GM23338 (cell line): Measurements from ENCODE around the gene PCSK6. TPM values are rescaled to one million over a fixed set of nuclear protein-coding genes. Genes with fewer than 3 reads are reported as not detected.

Experiments
- ATAC-seq: fragments of 200-7000 bp; cut with Tn5 transposase; 3 replicates; pipeline ENCODE4 v1.9.1; 2020
- DNase-seq: peaks from one replicate; pipeline ENCODE4 v3.0.0-alpha.2; 2015; ENCODE audit warnings: low spot score
- H2AFZ ChIP-seq: fragments of 200-600 bp; sonication (generic); 2 replicates; pipeline ENCODE4 v1.8.0; 2016; ENCODE audit warnings: antibody characterized with exemption, mild to moderate bottlenecking, moderate library complexity
- H3F3A ChIP-seq: fragments of 200-600 bp; sonication (generic); replicated peaks from 2 replicates; pipeline ENCODE4 v1.8.0; 2017; ENCODE audit warnings: antibody characterized with exemption, mixed run types, low read depth
- H3K27ac ChIP-seq: fragments of 200-600 bp; sonication (generic); 2 replicates; pipeline ENCODE4 v1.6.1; 2016; ENCODE audit warnings: low read depth
- H3K27me3 ChIP-seq: fragments of 200-600 bp; sonication (generic); 2 replicates; pipeline ENCODE4 v1.8.0; 2016; ENCODE audit warnings: mild to moderate bottlenecking, mixed run types, moderate library complexity; ENCODE audit not compliant: insufficient read depth
- H3K36me3 ChIP-seq: fragments of 200-600 bp; sonication (generic); 2 replicates; pipeline ENCODE4 v1.8.0; 2016; ENCODE audit warnings: mild to moderate bottlenecking; ENCODE audit not compliant: insufficient read depth
- H3K4me1 ChIP-seq: fragments of 200-600 bp; sonication (generic); 2 replicates; pipeline ENCODE4 v1.8.0; 2016; ENCODE audit warnings: mild to moderate bottlenecking, moderate library complexity; ENCODE audit not compliant: insufficient read depth
- H3K4me2 ChIP-seq: fragments of 200-600 bp; sonication (generic); 2 replicates; pipeline ENCODE4 v1.7.1; 2017; ENCODE audit warnings: mixed run types
- H3K4me3 ChIP-seq: fragments of 200-600 bp; sonication (generic); 2 replicates; pipeline ENCODE4 v1.6.1; 2016; ENCODE audit warnings: mixed run types
- H3K79me2 ChIP-seq: fragments of 200-600 bp; sonication (generic); replicated peaks from 2 replicates; pipeline ENCODE4 v1.8.0; 2017; ENCODE audit warnings: mild to moderate bottlenecking; ENCODE audit not compliant: insufficient read depth
- H3K9me2 ChIP-seq: fragments of 200-600 bp; sonication (generic); 2 replicates; pipeline ENCODE4 v1.8.0; 2017; ENCODE audit not compliant: insufficient read depth
- H4K20me1 ChIP-seq: fragments of 200-600 bp; sonication (generic); replicated peaks from 2 replicates; pipeline ENCODE4 v1.8.0; 2017; ENCODE audit warnings: mild to moderate bottlenecking; ENCODE audit not compliant: insufficient read depth
- H3K27ac Mint-ChIP-seq: 2 replicates; pipeline ENCODE4 v1.8.0; 2020; ENCODE audit warnings: inconsistent platforms, mild to moderate bottlenecking, moderate library complexity, mixed read lengths
- H3K27me3 Mint-ChIP-seq: 3 replicates; pipeline ENCODE4 v1.8.0; 2022; ENCODE audit warnings: low read depth, mild to moderate bottlenecking, moderate library complexity, mixed read lengths, inconsistent platforms; ENCODE audit not compliant: insufficient read depth, poor library complexity
- H3K36me3 Mint-ChIP-seq: 3 replicates; pipeline ENCODE4 v1.8.0; 2021; ENCODE audit warnings: low read depth, mild to moderate bottlenecking, inconsistent platforms, moderate library complexity, mixed read lengths
- H3K4me1 Mint-ChIP-seq: 3 replicates; pipeline ENCODE4 v1.8.0; 2020; ENCODE audit warnings: mild to moderate bottlenecking, inconsistent platforms, mixed read lengths
- H3K4me3 Mint-ChIP-seq: 3 replicates; pipeline ENCODE4 v1.8.0; 2021; ENCODE audit warnings: moderate library complexity, mild to moderate bottlenecking, inconsistent platforms, mixed read lengths
- H3K9me3 Mint-ChIP-seq: 3 replicates; pipeline ENCODE4 v1.8.0; 2020; ENCODE audit warnings: moderate library complexity, mild to moderate bottlenecking, inconsistent platforms, mixed read lengths
- CREB1 ChIP-seq: fragments of 250-450 bp; sonication (Bioruptor Pico); IDR thresholded peaks from 2 replicates; pipeline ENCODE4 v1.5.0; 2020; ENCODE audit warnings: low read depth, mild to moderate bottlenecking, moderate library complexity
- EZH2 ChIP-seq: fragments of 200-600 bp; sonication (generic); IDR thresholded peaks from one replicate; pipeline ENCODE4 v1.8.0; 2017; ENCODE audit warnings: antibody characterized with exemption, mild to moderate bottlenecking, low read depth; ENCODE audit not compliant: unreplicated experiment
- EZH2phosphoT487 ChIP-seq: fragments of 200-600 bp; sonication (generic); IDR thresholded peaks from one replicate; pipeline ENCODE4 v1.8.1; 2018; ENCODE audit warnings: antibody characterized with exemption; ENCODE audit not compliant: unreplicated experiment
- JUNB ChIP-seq: IDR thresholded peaks from one replicate; pipeline ENCODE4 v1.6.1; 2016; ENCODE audit warnings: antibody characterized with exemption; ENCODE audit not compliant: unreplicated experiment
- NANOG ChIP-seq: IDR thresholded peaks from 2 replicates; pipeline ENCODE4 v1.6.1; 2016; ENCODE audit warnings: antibody characterized with exemption, borderline replicate concordance
- POLR2AphosphoS5 ChIP-seq: IDR thresholded peaks from 2 replicates; pipeline ENCODE4 v1.6.1; 2016; ENCODE audit warnings: antibody characterized with exemption, low read depth
- STAT1 ChIP-seq: IDR thresholded peaks from one replicate; pipeline ENCODE4 v1.6.1; 2016; ENCODE audit warnings: antibody characterized with exemption; ENCODE audit not compliant: unreplicated experiment
- ZNF114 ChIP-seq: fragments of 250-450 bp; sonication (Bioruptor Pico); IDR thresholded peaks from 2 replicates; pipeline ENCODE4 v1.5.0; 2020; ENCODE audit warnings: mild to moderate bottlenecking, moderate library complexity
- ZNF331 ChIP-seq: fragments of 250-450 bp; sonication (Bioruptor Pico); IDR thresholded peaks from 2 replicates; pipeline ENCODE4 v1.5.0; 2020; ENCODE audit warnings: low read depth, mild to moderate bottlenecking, moderate library complexity
- polyA plus RNA-seq: library from polyadenylated mRNA; unstranded; fragments of >200 nt; fragmentation: Nextera tagmentation; extraction: Ambion mirVana; gene quantifications from 2 replicates; pipeline ENCODE4 v1.2.1, GENCODE V29; 2016
- total RNA-seq: library from RNA; depleted of rRNA; stranded (reverse); fragments of >200 nt; shearing (Covaris generic); gene quantifications from 2 replicates; pipeline ENCODE4 v1.2.3, GENCODE V29; 2014
- TF ChIP-seq, protein P1 (sequence below): IDR thresholded peaks from 2 replicates; pipeline ENCODE4 v1.6.1; 2016; ENCODE audit warnings: antibody characterized with exemption
- TF ChIP-seq, protein P2 (sequence below), 2 experiments: fragments of 200-600 bp in 1 of 2; sonication (generic) in 1 of 2; conservative IDR thresholded peaks; 2 replicates each; pipeline versions ENCODE4 v1.5.1 to v1.6.1; 2016 to 2017; ENCODE audit warnings: antibody characterized with exemption in 2 of 2, low read depth in 2 of 2, mild to moderate bottlenecking in 2 of 2, moderate library complexity in 1 of 2
- TF ChIP-seq, protein P3 (sequence below): fragments of 250-450 bp; sonication (Bioruptor Pico); IDR thresholded peaks from 2 replicates; pipeline ENCODE4 v1.5.0; 2020; ENCODE audit warnings: mild to moderate bottlenecking, moderate library complexity
- TF ChIP-seq, protein P4 (sequence below): IDR thresholded peaks from one replicate; pipeline ENCODE4 v1.6.1; 2018; ENCODE audit warnings: antibody characterized with exemption; ENCODE audit not compliant: unreplicated experiment

The PCSK6 gene
- total and polyA plus RNA-seq, 2 experiments from 2014 or later = 1.7 to 6.7 TPM

DNA sequence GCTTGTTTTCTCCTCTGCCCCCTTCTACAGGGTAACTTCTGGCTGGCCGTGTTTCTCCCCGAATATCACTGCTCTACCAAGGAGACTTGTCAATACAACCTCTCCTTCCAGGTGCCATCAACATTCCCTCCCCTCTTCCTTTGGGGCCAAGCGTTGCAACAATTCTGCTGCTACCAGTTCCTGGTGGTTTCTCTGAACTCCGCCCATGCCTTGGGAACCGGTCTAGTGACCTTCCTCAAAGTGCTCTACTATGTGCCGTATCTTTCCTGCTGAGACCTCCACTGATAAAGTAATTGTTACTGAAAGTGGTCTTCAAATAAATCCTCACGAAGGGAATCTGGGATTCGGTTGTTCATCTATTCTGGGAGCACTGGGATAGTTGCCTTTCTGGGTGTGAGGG is 26.2 kb downstream of the PCSK6 start:
- Mint-ChIP-seq H3K27me3 (peaks cover 2% of the 10 kb centered on the region), H3K9me3 (no peaks in the 10 kb centered on the region), H3K36me3 (no peaks in the 10 kb centered on the region), H3K27ac (no peak overlapping the region), H3K4me3 (no peak overlapping the region), H3K4me1 (peaks cover 5% of the 10 kb centered on the region; the same call in 2 of the 3 replicates)
- Histone ChIP-seq H4K20me1 (no peaks in the 10 kb centered on the region), H3K9me2 (no peaks in the 10 kb centered on the region), H3K27ac (no peak overlapping the region), H3K36me3 (no peaks in the 10 kb centered on the region; the same call in 1 of the 2 replicates), H3K4me2 (no peak overlapping the region), H3K4me3 (no peak overlapping the region), H3K27me3 (no peaks in the 10 kb centered on the region), H3F3A (no peaks in the 10 kb centered on the region), H3K4me1 (no peaks in the 10 kb centered on the region), H2AFZ (no peak overlapping the region), H3K79me2 (no peaks in the 10 kb centered on the region)
- peak; percentile 45; the same call in 1 of the 3 replicates for ATAC-seq
- TF ChIP-seq EZH2 = no peak
- no peak for TF ChIP-seq STAT1
- TF ChIP-seq NANOG = no peak
- no peak for TF ChIP-seq ZNF331 (CRISPR knock-in tag)
- TF ChIP-seq ZNF114 (CRISPR knock-in tag) = no peak
- TF ChIP-seq, protein P1, sequence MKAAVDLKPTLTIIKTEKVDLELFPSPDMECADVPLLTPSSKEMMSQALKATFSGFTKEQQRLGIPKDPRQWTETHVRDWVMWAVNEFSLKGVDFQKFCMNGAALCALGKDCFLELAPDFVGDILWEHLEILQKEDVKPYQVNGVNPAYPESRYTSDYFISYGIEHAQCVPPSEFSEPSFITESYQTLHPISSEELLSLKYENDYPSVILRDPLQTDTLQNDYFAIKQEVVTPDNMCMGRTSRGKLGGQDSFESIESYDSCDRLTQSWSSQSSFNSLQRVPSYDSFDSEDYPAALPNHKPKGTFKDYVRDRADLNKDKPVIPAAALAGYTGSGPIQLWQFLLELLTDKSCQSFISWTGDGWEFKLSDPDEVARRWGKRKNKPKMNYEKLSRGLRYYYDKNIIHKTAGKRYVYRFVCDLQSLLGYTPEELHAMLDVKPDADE = no peak
- TF ChIP-seq, protein P2, sequence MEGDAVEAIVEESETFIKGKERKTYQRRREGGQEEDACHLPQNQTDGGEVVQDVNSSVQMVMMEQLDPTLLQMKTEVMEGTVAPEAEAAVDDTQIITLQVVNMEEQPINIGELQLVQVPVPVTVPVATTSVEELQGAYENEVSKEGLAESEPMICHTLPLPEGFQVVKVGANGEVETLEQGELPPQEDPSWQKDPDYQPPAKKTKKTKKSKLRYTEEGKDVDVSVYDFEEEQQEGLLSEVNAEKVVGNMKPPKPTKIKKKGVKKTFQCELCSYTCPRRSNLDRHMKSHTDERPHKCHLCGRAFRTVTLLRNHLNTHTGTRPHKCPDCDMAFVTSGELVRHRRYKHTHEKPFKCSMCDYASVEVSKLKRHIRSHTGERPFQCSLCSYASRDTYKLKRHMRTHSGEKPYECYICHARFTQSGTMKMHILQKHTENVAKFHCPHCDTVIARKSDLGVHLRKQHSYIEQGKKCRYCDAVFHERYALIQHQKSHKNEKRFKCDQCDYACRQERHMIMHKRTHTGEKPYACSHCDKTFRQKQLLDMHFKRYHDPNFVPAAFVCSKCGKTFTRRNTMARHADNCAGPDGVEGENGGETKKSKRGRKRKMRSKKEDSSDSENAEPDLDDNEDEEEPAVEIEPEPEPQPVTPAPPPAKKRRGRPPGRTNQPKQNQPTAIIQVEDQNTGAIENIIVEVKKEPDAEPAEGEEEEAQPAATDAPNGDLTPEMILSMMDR (conservative IDR thresholded peaks at IDR 0.05; ENCODE audit: low read depth in 2 of 2) = no peak
- TF ChIP-seq POLR2AphosphoS5 = no peak
- no peak for TF ChIP-seq CREB1 (CRISPR knock-in tag)
- no peak for TF ChIP-seq EZH2phosphoT487
- TF ChIP-seq, protein P3, sequence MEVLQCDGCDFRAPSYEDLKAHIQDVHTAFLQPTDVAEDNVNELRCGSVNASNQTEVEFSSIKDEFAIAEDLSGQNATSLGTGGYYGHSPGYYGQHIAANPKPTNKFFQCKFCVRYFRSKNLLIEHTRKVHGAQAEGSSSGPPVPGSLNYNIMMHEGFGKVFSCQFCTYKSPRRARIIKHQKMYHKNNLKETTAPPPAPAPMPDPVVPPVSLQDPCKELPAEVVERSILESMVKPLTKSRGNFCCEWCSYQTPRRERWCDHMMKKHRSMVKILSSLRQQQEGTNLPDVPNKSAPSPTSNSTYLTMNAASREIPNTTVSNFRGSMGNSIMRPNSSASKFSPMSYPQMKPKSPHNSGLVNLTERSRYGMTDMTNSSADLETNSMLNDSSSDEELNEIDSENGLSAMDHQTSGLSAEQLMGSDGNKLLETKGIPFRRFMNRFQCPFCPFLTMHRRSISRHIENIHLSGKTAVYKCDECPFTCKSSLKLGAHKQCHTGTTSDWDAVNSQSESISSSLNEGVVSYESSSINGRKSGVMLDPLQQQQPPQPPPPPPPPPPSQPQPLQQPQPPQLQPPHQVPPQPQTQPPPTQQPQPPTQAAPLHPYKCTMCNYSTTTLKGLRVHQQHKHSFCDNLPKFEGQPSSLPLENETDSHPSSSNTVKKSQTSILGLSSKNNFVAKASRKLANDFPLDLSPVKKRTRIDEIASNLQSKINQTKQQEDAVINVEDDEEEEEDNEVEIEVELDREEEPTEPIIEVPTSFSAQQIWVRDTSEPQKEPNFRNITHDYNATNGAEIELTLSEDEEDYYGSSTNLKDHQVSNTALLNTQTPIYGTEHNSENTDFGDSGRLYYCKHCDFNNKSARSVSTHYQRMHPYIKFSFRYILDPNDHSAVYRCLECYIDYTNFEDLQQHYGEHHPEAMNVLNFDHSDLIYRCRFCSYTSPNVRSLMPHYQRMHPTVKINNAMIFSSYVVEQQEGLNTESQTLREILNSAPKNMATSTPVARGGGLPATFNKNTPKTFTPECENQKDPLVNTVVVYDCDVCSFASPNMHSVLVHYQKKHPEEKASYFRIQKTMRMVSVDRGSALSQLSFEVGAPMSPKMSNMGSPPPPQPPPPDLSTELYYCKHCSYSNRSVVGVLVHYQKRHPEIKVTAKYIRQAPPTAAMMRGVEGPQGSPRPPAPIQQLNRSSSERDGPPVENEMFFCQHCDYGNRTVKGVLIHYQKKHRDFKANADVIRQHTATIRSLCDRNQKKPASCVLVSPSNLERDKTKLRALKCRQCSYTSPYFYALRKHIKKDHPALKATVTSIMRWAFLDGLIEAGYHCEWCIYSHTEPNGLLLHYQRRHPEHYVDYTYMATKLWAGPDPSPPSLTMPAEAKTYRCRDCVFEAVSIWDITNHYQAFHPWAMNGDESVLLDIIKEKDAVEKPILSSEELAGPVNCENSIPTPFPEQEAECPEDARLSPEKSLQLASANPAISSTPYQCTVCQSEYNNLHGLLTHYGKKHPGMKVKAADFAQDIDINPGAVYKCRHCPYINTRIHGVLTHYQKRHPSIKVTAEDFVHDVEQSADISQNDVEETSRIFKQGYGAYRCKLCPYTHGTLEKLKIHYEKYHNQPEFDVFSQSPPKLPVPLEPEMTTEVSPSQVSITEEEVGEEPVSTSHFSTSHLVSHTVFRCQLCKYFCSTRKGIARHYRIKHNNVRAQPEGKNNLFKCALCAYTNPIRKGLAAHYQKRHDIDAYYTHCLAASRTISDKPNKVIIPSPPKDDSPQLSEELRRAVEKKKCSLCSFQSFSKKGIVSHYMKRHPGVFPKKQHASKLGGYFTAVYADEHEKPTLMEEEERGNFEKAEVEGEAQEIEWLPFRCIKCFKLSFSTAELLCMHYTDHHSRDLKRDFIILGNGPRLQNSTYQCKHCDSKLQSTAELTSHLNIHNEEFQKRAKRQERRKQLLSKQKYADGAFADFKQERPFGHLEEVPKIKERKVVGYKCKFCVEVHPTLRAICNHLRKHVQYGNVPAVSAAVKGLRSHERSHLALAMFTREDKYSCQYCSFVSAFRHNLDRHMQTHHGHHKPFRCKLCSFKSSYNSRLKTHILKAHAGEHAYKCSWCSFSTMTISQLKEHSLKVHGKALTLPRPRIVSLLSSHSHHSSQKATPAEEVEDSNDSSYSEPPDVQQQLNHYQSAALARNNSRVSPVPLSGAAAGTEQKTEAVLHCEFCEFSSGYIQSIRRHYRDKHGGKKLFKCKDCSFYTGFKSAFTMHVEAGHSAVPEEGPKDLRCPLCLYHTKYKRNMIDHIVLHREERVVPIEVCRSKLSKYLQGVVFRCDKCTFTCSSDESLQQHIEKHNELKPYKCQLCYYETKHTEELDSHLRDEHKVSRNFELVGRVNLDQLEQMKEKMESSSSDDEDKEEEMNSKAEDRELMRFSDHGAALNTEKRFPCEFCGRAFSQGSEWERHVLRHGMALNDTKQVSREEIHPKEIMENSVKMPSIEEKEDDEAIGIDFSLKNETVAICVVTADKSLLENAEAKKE (CRISPR knock-in tag) = no peak
- TF ChIP-seq, protein P4, sequence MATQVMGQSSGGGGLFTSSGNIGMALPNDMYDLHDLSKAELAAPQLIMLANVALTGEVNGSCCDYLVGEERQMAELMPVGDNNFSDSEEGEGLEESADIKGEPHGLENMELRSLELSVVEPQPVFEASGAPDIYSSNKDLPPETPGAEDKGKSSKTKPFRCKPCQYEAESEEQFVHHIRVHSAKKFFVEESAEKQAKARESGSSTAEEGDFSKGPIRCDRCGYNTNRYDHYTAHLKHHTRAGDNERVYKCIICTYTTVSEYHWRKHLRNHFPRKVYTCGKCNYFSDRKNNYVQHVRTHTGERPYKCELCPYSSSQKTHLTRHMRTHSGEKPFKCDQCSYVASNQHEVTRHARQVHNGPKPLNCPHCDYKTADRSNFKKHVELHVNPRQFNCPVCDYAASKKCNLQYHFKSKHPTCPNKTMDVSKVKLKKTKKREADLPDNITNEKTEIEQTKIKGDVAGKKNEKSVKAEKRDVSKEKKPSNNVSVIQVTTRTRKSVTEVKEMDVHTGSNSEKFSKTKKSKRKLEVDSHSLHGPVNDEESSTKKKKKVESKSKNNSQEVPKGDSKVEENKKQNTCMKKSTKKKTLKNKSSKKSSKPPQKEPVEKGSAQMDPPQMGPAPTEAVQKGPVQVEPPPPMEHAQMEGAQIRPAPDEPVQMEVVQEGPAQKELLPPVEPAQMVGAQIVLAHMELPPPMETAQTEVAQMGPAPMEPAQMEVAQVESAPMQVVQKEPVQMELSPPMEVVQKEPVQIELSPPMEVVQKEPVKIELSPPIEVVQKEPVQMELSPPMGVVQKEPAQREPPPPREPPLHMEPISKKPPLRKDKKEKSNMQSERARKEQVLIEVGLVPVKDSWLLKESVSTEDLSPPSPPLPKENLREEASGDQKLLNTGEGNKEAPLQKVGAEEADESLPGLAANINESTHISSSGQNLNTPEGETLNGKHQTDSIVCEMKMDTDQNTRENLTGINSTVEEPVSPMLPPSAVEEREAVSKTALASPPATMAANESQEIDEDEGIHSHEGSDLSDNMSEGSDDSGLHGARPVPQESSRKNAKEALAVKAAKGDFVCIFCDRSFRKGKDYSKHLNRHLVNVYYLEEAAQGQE = no peak
- no peak for TF ChIP-seq JUNB
- DNase-seq = no peak
